A549 (cell line): ENCODE data around the gene PARP2. TPM values are rescaled to one million over a fixed set of nuclear protein-coding genes. Genes with fewer than 3 reads are reported as not detected.

ENCODE experiments used
- ATAC-seq, 2 experiments: fragments of 200-7000 bp in 1 of 2; fragments of >200 bp in 1 of 2; cut with Nextera tagmentation in 1 of 2; cut with Tn5 transposase in 1 of 2; 3 replicates each; pipeline versions ENCODE4 v1.8.0 to v1.9.1; 2018 to 2020; ENCODE audit warnings: mild to moderate bottlenecking in 1 of 2, moderate library complexity in 1 of 2
- CTCF ChIA-PET: fragments of 300-600 bp; sonication (Branson Sonifier 250); formaldehyde crosslinking; extraction: SDS; loops from one replicate; lab custom pipeline; 2021; ENCODE audit warnings: antibody characterized with exemption, inconsistent platforms; lab: Yijun Ruan, JAX
- POLR2A ChIA-PET: fragments of 350-600 bp; formaldehyde crosslinking; extraction: SDS; loops from one replicate; lab custom pipeline; 2021; ENCODE audit warnings: antibody characterized with exemption, inconsistent platforms; lab: Yijun Ruan, JAX
- DNase-seq, 2 experiments: peaks; one replicate each; pipeline versions ENCODE4 v3.0.0 to v3.0.0-alpha.2; 2011 to 2016; ENCODE audit warnings: low read depth in 1 of 2, low spot score in 1 of 2
- FAIRE-seq: peaks from 2 replicates; lab custom pipeline; 2011; peaks lifted over from hg19 to GRCh38; lab: Jason Lieb, UNC
- H3K27ac ChIP-seq, 2 experiments: fragments of >200 bp; sonication (Bioruptor Twin); formaldehyde crosslinking; 3 replicates each; pipeline ENCODE4 v1.5.1; 2016 to 2017
- H3K4me1 ChIP-seq: fragments of >200 bp; sonication (Bioruptor Twin); formaldehyde crosslinking; 3 replicates; pipeline ENCODE4 v1.6.1; 2016
- H3K4me2 ChIP-seq: fragments of >200 bp; sonication (Bioruptor Twin); formaldehyde crosslinking; 3 replicates; pipeline ENCODE4 v1.6.1; 2016
- H3K4me3 ChIP-seq: fragments of >200 bp; sonication (Bioruptor Twin); formaldehyde crosslinking; 3 replicates; pipeline ENCODE4 v1.5.1; 2016
- H3K9me3 ChIP-seq: fragments of >200 bp; sonication (Bioruptor Twin); formaldehyde crosslinking; 3 replicates; pipeline ENCODE4 v1.6.1; 2016
- CEBPB ChIP-seq, 2 experiments: fragments of >200 bp in 1 of 2; sonication (Bioruptor Twin) in 1 of 2; formaldehyde crosslinking in 1 of 2; IDR thresholded peaks; 2 replicates each; pipeline ENCODE4 v1.6.1; 2012 to 2016
- CHD2 ChIP-seq: fragments of 150-350 bp; IDR thresholded peaks from 2 replicates; pipeline ENCODE4 v1.6.1; 2014; ENCODE audit warnings: low read length; ENCODE audit not compliant: partially characterized antibody
- EHF ChIP-seq: fragments of 250-450 bp; sonication (Bioruptor Pico); IDR thresholded peaks from 2 replicates; pipeline ENCODE4 v1.5.0; 2020; ENCODE audit warnings: mild to moderate bottlenecking
- EHMT2 ChIP-seq: fragments of 200-600 bp; sonication (generic); IDR thresholded peaks from 2 replicates; pipeline ENCODE4 v1.6.1; 2016; ENCODE audit warnings: antibody characterized with exemption, low read depth, mild to moderate bottlenecking, moderate library complexity
- EP300 ChIP-seq, 2 experiments: fragments of >200 bp; sonication (Bioruptor Twin); formaldehyde crosslinking; IDR thresholded peaks; 2 replicates in 1 of 2; 3 replicates in 1 of 2; pipeline ENCODE4 v1.6.1; 2016 to 2017
- ESRRA ChIP-seq: fragments of 150-350 bp; IDR thresholded peaks from 2 replicates; pipeline ENCODE4 v1.6.1; 2014; ENCODE audit warnings: mild to moderate bottlenecking, low read length, borderline replicate concordance
- FOXS1 ChIP-seq: fragments of 250-450 bp; sonication (Bioruptor Pico); IDR thresholded peaks from 2 replicates; pipeline ENCODE4 v1.5.0; 2020; ENCODE audit warnings: mild to moderate bottlenecking, moderate library complexity
- HDAC2 ChIP-seq: fragments of 200-600 bp; sonication (generic); IDR thresholded peaks from 2 replicates; pipeline ENCODE4 v1.6.1; 2016
- HES2 ChIP-seq: fragments of >200 bp; sonication (Bioruptor Twin); formaldehyde crosslinking; IDR thresholded peaks from 2 replicates; pipeline ENCODE4 v1.6.1; 2016
- JUN ChIP-seq, 2 experiments: fragments of >200 bp; sonication (Bioruptor Twin); formaldehyde crosslinking; IDR thresholded peaks; 2 replicates in 1 of 2; 3 replicates in 1 of 2; pipeline ENCODE4 v1.6.1; 2016 to 2017
- JUNB ChIP-seq: fragments of >200 bp; sonication (Bioruptor Twin); formaldehyde crosslinking; IDR thresholded peaks from 2 replicates; pipeline ENCODE4 v1.6.1; 2016
- MAFK ChIP-seq: fragments of 450-650 bp; IDR thresholded peaks from 2 replicates; pipeline ENCODE4 v1.6.1; 2014; ENCODE audit not compliant: partially characterized antibody
- NPAS2 ChIP-seq: fragments of 250-450 bp; sonication (Bioruptor Pico); IDR thresholded peaks from 2 replicates; pipeline ENCODE4 v1.8.0; 2022; ENCODE audit warnings: mild to moderate bottlenecking, moderate library complexity, borderline replicate concordance
- PBX3 ChIP-seq: IDR thresholded peaks from 2 replicates; pipeline ENCODE4 v1.6.1; 2012
- POLR2A ChIP-seq: IDR thresholded peaks from 2 replicates; pipeline ENCODE4 v1.6.1; 2012; ENCODE audit warnings: mild to moderate bottlenecking, low read length
- RAD21 ChIP-seq, 2 experiments: fragments of >200 bp in 1 of 2; sonication (Bioruptor Twin) in 1 of 2; formaldehyde crosslinking in 1 of 2; IDR thresholded peaks in 1 of 2; conservative IDR thresholded peaks in 1 of 2; 2 replicates in 1 of 2; 3 replicates in 1 of 2; pipeline ENCODE4 v1.6.1; 2012 to 2018; ENCODE audit warnings: inconsistent platforms in 1 of 2
- RARB ChIP-seq: fragments of 250-450 bp; sonication (Bioruptor Pico); IDR thresholded peaks from 2 replicates; pipeline ENCODE4 v1.8.0; 2021; ENCODE audit warnings: mild to moderate bottlenecking, moderate library complexity
- SMC3 ChIP-seq: fragments of >200 bp; sonication (Bioruptor Twin); formaldehyde crosslinking; IDR thresholded peaks from 3 replicates; pipeline ENCODE4 v1.6.1; 2018; ENCODE audit warnings: inconsistent platforms
- SREBF2 ChIP-seq: fragments of 450-650 bp; IDR thresholded peaks from 2 replicates; pipeline ENCODE4 v1.6.1; 2014; ENCODE audit warnings: mild to moderate bottlenecking, moderate library complexity
- TFCP2L1 ChIP-seq: fragments of 250-450 bp; sonication (Bioruptor Pico); IDR thresholded peaks from 2 replicates; pipeline ENCODE4 v1.5.0; 2021; ENCODE audit warnings: mild to moderate bottlenecking
- ZC3H11A ChIP-seq: fragments of 450-650 bp; IDR thresholded peaks from 2 replicates; pipeline ENCODE4 v1.6.1; 2014; ENCODE audit warnings: antibody characterized with exemption, mild to moderate bottlenecking
- WGBS: methylation state at CpG from one replicate; pipeline ENCODE4 v1.1.6; 2017; ENCODE audit errors: missing lambda C conversion rate; 5-methylcytosine and 5-hydroxymethylcytosine counted together
- polyA plus RNA-seq, 4 experiments: library from polyadenylated mRNA; depleted of rRNA in 3 of 4; stranded (reverse); fragments of >200 nt; fragmentation: RNase III in 1 of 4; extraction: RNeasy Plus Mini Kit Qiagen cat#74134 plus additional on column Dnase treatment in 1 of 4; gene quantifications; 2 replicates in 3 of 4; 3 replicates in 1 of 4; pipeline ENCODE4 v1.2.3, GENCODE V29; 2011 to 2017
- TF ChIP-seq, protein P1 (sequence below): fragments of 450-650 bp; IDR thresholded peaks from 2 replicates; pipeline ENCODE4 v1.6.1; 2014; ENCODE audit warnings: antibody characterized with exemption
- TF ChIP-seq, protein P2 (sequence below): fragments of >200 bp; sonication (Bioruptor Twin); formaldehyde crosslinking; IDR thresholded peaks from 3 replicates; pipeline ENCODE4 v1.5.1; 2016
- TF ChIP-seq, protein P3 (sequence below): IDR thresholded peaks from 2 replicates; pipeline ENCODE4 v1.6.1; 2012

The PARP2 gene
- polyA plus RNA-seq, 2 of the 4 experiments (the other 2 are of a cell fraction), result 42.3 to 43.4 TPM

- H3K4me2 ChIP-seq, result no peak overlapping the region
- H3K4me1 ChIP-seq, result no peaks in the 10 kb centered on the region
- no peak for ATAC-seq
- TF ChIP-seq FOXS1 (CRISPR knock-in tag) (no peak), HDAC2 (no peak), JUNB (no peak), ZC3H11A (no peak), RAD21 (conservative IDR thresholded peaks at IDR 0.05 in 1 of 2, IDR thresholded peaks at IDR 0.05 in 1 of 2) (no peak), HES2 (no peak), POLR2A (no peak)
- DNase-seq, result no peak
- no peaks in the 10 kb centered on the region for H3K9me3 ChIP-seq
- CTCF ChIA-PET, result interaction anchor here (0.6 to 1.5 kb wide), 6 partner anchors 9 to 58 kb away, joined by 4 to 6 read pairs (median 4); no protein-coding TSS in a partner anchor
- no peak overlapping the region for H3K4me3 ChIP-seq
- 96% methylated on average over 5 of the region's 5 CpGs for WGBS
- H3K27ac ChIP-seq, result no peak overlapping the region
- POLR2A ChIA-PET, result no interaction called here
- FAIRE-seq, result no peak
Measured at GRCh38 chr14:20384886-20385285, 41.5 kb downstream of the PARP2 start.

DNA sequence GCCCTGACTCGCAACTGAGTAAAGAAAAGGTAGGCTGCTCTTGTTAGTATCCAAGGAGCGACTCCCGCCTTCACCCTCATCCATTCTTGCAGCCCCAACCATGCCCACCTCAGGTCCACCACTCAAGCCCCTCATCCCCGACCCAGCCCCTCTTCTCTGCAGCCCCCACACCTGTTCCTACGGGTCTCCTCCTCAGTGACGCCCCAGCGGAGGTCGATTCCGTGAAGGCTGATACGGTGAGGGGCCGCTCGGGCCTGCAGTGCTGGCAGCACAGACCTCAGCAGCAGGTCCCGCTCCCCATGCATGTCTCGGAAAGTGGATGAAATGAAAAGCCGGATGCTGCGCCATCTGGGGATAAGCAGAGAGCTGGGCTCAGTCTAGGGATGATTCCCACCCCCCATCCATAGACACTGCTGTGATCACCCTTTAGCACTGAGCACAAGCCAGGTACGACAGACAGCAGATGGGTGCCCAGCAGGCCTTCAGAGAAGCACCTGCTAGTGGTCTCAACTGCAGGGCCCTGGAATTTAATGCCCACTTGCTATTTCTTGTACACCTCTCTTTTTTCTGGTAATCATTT, 42.9 kb downstream of the PARP2 start:
- no peak for DNase-seq
- 95% methylated on average over 13 of the region's 17 CpGs for WGBS
- FAIRE-seq, result no peak
- ChIA-PET POLR2A (no interaction called here), CTCF (no interaction called here)
- H3K4me3 ChIP-seq, result no peak overlapping the region
- TF ChIP-seq, protein P1, sequence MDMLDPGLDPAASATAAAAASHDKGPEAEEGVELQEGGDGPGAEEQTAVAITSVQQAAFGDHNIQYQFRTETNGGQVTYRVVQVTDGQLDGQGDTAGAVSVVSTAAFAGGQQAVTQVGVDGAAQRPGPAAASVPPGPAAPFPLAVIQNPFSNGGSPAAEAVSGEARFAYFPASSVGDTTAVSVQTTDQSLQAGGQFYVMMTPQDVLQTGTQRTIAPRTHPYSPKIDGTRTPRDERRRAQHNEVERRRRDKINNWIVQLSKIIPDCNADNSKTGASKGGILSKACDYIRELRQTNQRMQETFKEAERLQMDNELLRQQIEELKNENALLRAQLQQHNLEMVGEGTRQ, result no peak
- TF ChIP-seq CEBPB (IDR thresholded peaks at IDR 0.05), result no peak
- TF ChIP-seq SREBF2, result no peak
- TF ChIP-seq MAFK, result no peak
- TF ChIP-seq PBX3, result no peak
- no peak for TF ChIP-seq EP300 (IDR thresholded peaks at IDR 0.05)
- no peak for TF ChIP-seq EHF (CRISPR knock-in tag)
- no peak for TF ChIP-seq JUN (IDR thresholded peaks at IDR 0.05)
- TF ChIP-seq RAD21 (conservative IDR thresholded peaks at IDR 0.05 in 1 of 2, IDR thresholded peaks at IDR 0.05 in 1 of 2), result no peak
- TF ChIP-seq JUNB, result no peak
- TF ChIP-seq SMC3, result no peak
- no peak for TF ChIP-seq TFCP2L1 (CRISPR knock-in tag)
- TF ChIP-seq, protein P2, sequence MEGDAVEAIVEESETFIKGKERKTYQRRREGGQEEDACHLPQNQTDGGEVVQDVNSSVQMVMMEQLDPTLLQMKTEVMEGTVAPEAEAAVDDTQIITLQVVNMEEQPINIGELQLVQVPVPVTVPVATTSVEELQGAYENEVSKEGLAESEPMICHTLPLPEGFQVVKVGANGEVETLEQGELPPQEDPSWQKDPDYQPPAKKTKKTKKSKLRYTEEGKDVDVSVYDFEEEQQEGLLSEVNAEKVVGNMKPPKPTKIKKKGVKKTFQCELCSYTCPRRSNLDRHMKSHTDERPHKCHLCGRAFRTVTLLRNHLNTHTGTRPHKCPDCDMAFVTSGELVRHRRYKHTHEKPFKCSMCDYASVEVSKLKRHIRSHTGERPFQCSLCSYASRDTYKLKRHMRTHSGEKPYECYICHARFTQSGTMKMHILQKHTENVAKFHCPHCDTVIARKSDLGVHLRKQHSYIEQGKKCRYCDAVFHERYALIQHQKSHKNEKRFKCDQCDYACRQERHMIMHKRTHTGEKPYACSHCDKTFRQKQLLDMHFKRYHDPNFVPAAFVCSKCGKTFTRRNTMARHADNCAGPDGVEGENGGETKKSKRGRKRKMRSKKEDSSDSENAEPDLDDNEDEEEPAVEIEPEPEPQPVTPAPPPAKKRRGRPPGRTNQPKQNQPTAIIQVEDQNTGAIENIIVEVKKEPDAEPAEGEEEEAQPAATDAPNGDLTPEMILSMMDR, result no peak
- TF ChIP-seq NPAS2 (CRISPR knock-in tag), result no peak
- no peak for TF ChIP-seq ESRRA
- no peak for TF ChIP-seq CHD2
- TF ChIP-seq, protein P3, sequence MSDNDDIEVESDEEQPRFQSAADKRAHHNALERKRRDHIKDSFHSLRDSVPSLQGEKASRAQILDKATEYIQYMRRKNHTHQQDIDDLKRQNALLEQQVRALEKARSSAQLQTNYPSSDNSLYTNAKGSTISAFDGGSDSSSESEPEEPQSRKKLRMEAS, result no peak
- TF ChIP-seq RARB (CRISPR knock-in tag), result no peak
- no peak for TF ChIP-seq EHMT2
- no peak for ATAC-seq
- H3K4me2 ChIP-seq, result no peak overlapping the region
- H3K4me1 ChIP-seq, result no peaks in the 10 kb centered on the region
- no peak overlapping the region for H3K27ac ChIP-seq
- no peaks in the 10 kb centered on the region for H3K9me3 ChIP-seq
